ENCODE data around the gene FKBP3. TPM values are rescaled to one million over a fixed set of nuclear protein-coding genes. Genes with fewer than 3 reads are reported as not detected.

FKBP3 gene
- total and polyA plus RNA-seq, 2 of the 8 experiments (the other 6 are each of a cell fraction or from before 2014, with no cell fraction given) = 36.0 to 149 TPM

- no peak overlapping the region for H3K14ac ChIP-seq (ENCODE audit: insufficient read length)
- H2BK15ac ChIP-seq (ENCODE audit: low read length) = no peak overlapping the region
- H3K27ac ChIP-seq (ENCODE audit: low read depth, low read length) = no peak overlapping the region
- no peaks in the 10 kb centered on the region for H3K79me1 ChIP-seq (ENCODE audit: low read depth, low read length)
- FAIRE-seq (no peak), DNase-seq (ENCODE audit: low read depth in 1 of 2, low spot score in 2 of 2) (no peak)
- H2BK12ac ChIP-seq (ENCODE audit: low read depth, low read length) = no peak overlapping the region
- ChIA-PET POLR2A (ENCODE audit: partially characterized antibody) (no interaction called here), CTCF (ENCODE audit: partially characterized antibody) (interaction anchor here (0.9 to 1.1 kb wide), 2 partner anchors 88 to 191 kb away, joined by 3 to 4 read pairs; no protein-coding TSS in a partner anchor)
- no peak overlapping the region for H2BK120ac ChIP-seq (replicated peaks; ENCODE audit: low read depth, low read length)
- no peak overlapping the region for H4K91ac ChIP-seq (replicated peaks; ENCODE audit: insufficient read length, low read length)
- no peak overlapping the region for H3K9ac ChIP-seq (replicated peaks in 1 of 4; ENCODE audit: extremely low read depth in 1 of 4, low read depth in 3 of 4, low read length in 3 of 4)
- no peaks in the 10 kb centered on the region for H3K27me3 ChIP-seq (replicated peaks in 1 of 4; ENCODE audit: control insufficient read depth in 3 of 4, extremely low read depth in 1 of 4, insufficient read depth in 3 of 4, low read length in 3 of 4)
- H4K8ac ChIP-seq (ENCODE audit: extremely low read depth, insufficient read depth, low read length) = no peak overlapping the region
- 90 to 100% methylated on average over 1 of the region's 1 CpG for WGBS, 2 experiments (ENCODE audit: extremely low coverage in 1 of 2, insufficient coverage in 1 of 2, insufficient read length in 1 of 2, insufficient replicate concordance in 2 of 2, low coverage in 1 of 2, low lambda C conversion rate in 2 of 2, missing lambda C conversion rate in 1 of 2)
- H3K18ac ChIP-seq (ENCODE audit: extremely low read depth, low read length) = no peak overlapping the region
- H3K9me3 ChIP-seq (ENCODE audit: insufficient read depth in 2 of 2, low read depth in 1 of 2, low read length in 1 of 2) = no peaks in the 10 kb centered on the region
- no peaks in the 10 kb centered on the region for H4K20me1 ChIP-seq (replicated peaks in 1 of 2; ENCODE audit: control insufficient read depth in 1 of 2, insufficient read depth in 2 of 2, low read length in 2 of 2)
- H3K36me3 ChIP-seq (ENCODE audit: control insufficient read depth in 2 of 4, insufficient read depth in 4 of 4, low read length in 3 of 4) = peaks cover 6 to 71% (median 20%) of the 10 kb centered on the region in 4 experiments
- H2BK20ac ChIP-seq (ENCODE audit: low read length) = no peak overlapping the region
- no peak overlapping the region for H2BK5ac ChIP-seq (ENCODE audit: low read depth, low read length)
- H3K56ac ChIP-seq (replicated peaks; ENCODE audit: insufficient read length, low read depth, low read length) = no peak overlapping the region
- no peak overlapping the region for H3K23ac ChIP-seq (ENCODE audit: insufficient read length)
- no peak overlapping the region for H3K4ac ChIP-seq (replicated peaks; ENCODE audit: insufficient read length, low read depth, low read length)
- H2AFZ ChIP-seq (ENCODE audit: low read length) = no peak overlapping the region
- no peak overlapping the region for H4K5ac ChIP-seq (ENCODE audit: insufficient read length, low read depth, low read length)
- no peak overlapping the region for H3K4me2 ChIP-seq (ENCODE audit: insufficient read depth in 1 of 2, low read depth in 2 of 2, low read length in 2 of 2)
- H3K79me2 ChIP-seq (ENCODE audit: control insufficient read depth in 1 of 2, insufficient read depth in 2 of 2, low read length in 2 of 2) = no peaks in the 10 kb centered on the region
- no peaks in the 10 kb centered on the region; the same call in 1 of the 2 replicates for H3K23me2 ChIP-seq (ENCODE audit: low read depth, low read length)
- no peak overlapping the region for H3K4me3 ChIP-seq (ENCODE audit: extremely low read depth in 1 of 4, insufficient read depth in 2 of 4, low read depth in 3 of 4, low read length in 4 of 4)
- H2AK5ac ChIP-seq (ENCODE audit: low read depth, low read length) = no peak overlapping the region
- no peaks in the 10 kb centered on the region for H3K4me1 ChIP-seq (replicated peaks in 1 of 4; ENCODE audit: control insufficient read depth in 3 of 4, insufficient read depth in 4 of 4, low read length in 3 of 4)
- no peak for TF ChIP-seq POU5F1 (IDR thresholded peaks at IDR 0.05; ENCODE audit: low read depth, low read length)
- no peak for TF ChIP-seq SIN3A (conservative IDR thresholded peaks at IDR 0.05 in 1 of 2, IDR thresholded peaks at IDR 0.05 in 1 of 2; ENCODE audit: low read depth in 1 of 2, low read length in 2 of 2)
Measured at GRCh38 chr14:45104561-45104960, 29.7 kb downstream of the FKBP3 start.

Data from H1 (cell line).